K562 (cell line): ENCODE data around the gene ISYNA1. TPM values are rescaled to one million over a fixed set of nuclear protein-coding genes. Genes with fewer than 3 reads are reported as not detected.
A peak's percentile ranks its signal among the peaks of the same experiment; 100 is the strongest.

Experiments
- AFF1 ChIP-seq, 2 experiments: fragments of 450-650 bp; IDR thresholded peaks; 2 replicates each; pipeline ENCODE4 v1.6.1; 2018; ENCODE audit warnings: mild to moderate bottlenecking in 2 of 2, low read depth in 1 of 2; ENCODE audit not compliant: partially characterized antibody in 2 of 2
- CUX1 ChIP-seq: fragments of 200-800 bp; sonication (Bioruptor generic); IDR thresholded peaks from 2 replicates; pipeline ENCODE4 v1.6.1; 2016; ENCODE audit warnings: missing genetic modification characterization, missing compliant biosample characterization
- HNRNPLL ChIP-seq: fragments of 200-400 bp; formaldehyde crosslinking; IDR thresholded peaks from 2 replicates; pipeline ENCODE4 v1.6.1; 2017; ENCODE audit warnings: low read length, low read depth, mild to moderate bottlenecking; ENCODE audit not compliant: poor library complexity, severe bottlenecking
- IRF9 ChIP-seq: fragments of 450-650 bp; IDR thresholded peaks from 2 replicates; pipeline ENCODE4 v1.6.1; 2016; ENCODE audit warnings: missing biosample characterization, missing genetic modification characterization
- JUN ChIP-seq, 2 experiments: sonication (generic) in 1 of 2; formaldehyde crosslinking in 1 of 2; IDR thresholded peaks; 2 replicates each; pipeline versions ENCODE4 v1.6.1 to v1.8.0; 2012 to 2022; ENCODE audit warnings: borderline replicate concordance in 2 of 2, mild to moderate bottlenecking in 2 of 2, improper control_type of control experiment in 1 of 2, low read depth in 1 of 2, low read length in 1 of 2, missing genetic modification reagents in 1 of 2
- MAFF ChIP-seq: IDR thresholded peaks from 2 replicates; pipeline ENCODE4 v1.6.1; 2012; ENCODE audit warnings: low read length, improper control_type of control experiment
- MBD1 ChIP-seq: fragments of 250-450 bp; sonication (Bioruptor Pico); IDR thresholded peaks from 2 replicates; pipeline ENCODE4 v1.8.0; 2022; ENCODE audit warnings: inconsistent platforms
- MTA2 ChIP-seq: fragments of 450-650 bp; IDR thresholded peaks from 2 replicates; pipeline ENCODE4 v1.6.1; 2016; ENCODE audit warnings: low read depth
- PRMT5 ChIP-seq: sonication (generic); formaldehyde crosslinking; IDR thresholded peaks from 2 replicates; pipeline ENCODE4 v1.5.0; 2020; ENCODE audit warnings: missing genetic modification reagents
- SAFB ChIP-seq: fragments of 200-400 bp; formaldehyde crosslinking; IDR thresholded peaks from 2 replicates; pipeline ENCODE4 v1.6.1; 2017; ENCODE audit warnings: low read depth, low read length, borderline replicate concordance
- TAF15 ChIP-seq: fragments of 200-400 bp; formaldehyde crosslinking; IDR thresholded peaks from 2 replicates; pipeline ENCODE4 v1.6.1; 2017; ENCODE audit warnings: mild to moderate bottlenecking, low read depth, low read length, moderate library complexity
- XRCC3 ChIP-seq: fragments of 450-650 bp; IDR thresholded peaks from 2 replicates; pipeline ENCODE4 v1.6.1; 2017; ENCODE audit warnings: mild to moderate bottlenecking, moderate library complexity
- ZNF212 ChIP-seq: fragments of 450-650 bp; formaldehyde crosslinking; IDR thresholded peaks from 2 replicates; pipeline ENCODE4 v1.4.0; 2020; ENCODE audit warnings: mild to moderate bottlenecking
- ZNF507 ChIP-seq: conservative IDR thresholded peaks from 2 replicates; pipeline ENCODE4 v1.6.1; 2017; ENCODE audit warnings: missing genetic modification characterization, missing compliant biosample characterization
- polyA plus RNA-seq, 8 experiments: library from polyadenylated mRNA; depleted of rRNA in 4 of 8; stranded (reverse) in 5 of 8; unstranded in 3 of 8; fragments of >200 nt; fragmentation: Nextera tagmentation in 2 of 8; fragmentation: Illumina TruSeq in 1 of 8; extraction: Ambion mirVana in 2 of 8; extraction: Trizol in 1 of 8; gene quantifications; 2 replicates each; pipeline versions ENCODE4 v1.2.1 to v1.2.3, GENCODE V29; 2011 to 2014; ENCODE audit warnings: inconsistent platforms in 1 of 8, missing spikeins in 1 of 8
- total RNA-seq, 7 experiments: library from RNA; depleted of rRNA in 6 of 7; stranded (reverse); fragments of >200 nt in 6 of 7; fragmentation: Illumina TruSeq in 2 of 7; extraction: Trizol in 2 of 7; gene quantifications; 2 replicates each; pipeline versions ENCODE4 v1.2.1 to v1.2.3, GENCODE V29; 2011 to 2021; ENCODE audit warnings: low replicate concordance in 1 of 7

The ISYNA1 gene
- total and polyA plus RNA-seq, 9 of the 15 experiments (the other 6 are each of a cell fraction or from before 2014, with no cell fraction given): 21.8 to 460 (median 93.2) TPM

GRCh38 chr19:18417250-18418028 lies 20.5 kb downstream of the ISYNA1 start (continued):
- TF ChIP-seq CUX1 (CRISPR knock-in tag) (no peak), ZNF507 (tag) (no peak), HNRNPLL (no peak), MTA2 (no peak), ZNF212 (CRISPR knock-in tag) (0 out of 2 replicates have a peak, but pooled peaks have one; percentile 57), TAF15 (no peak), AFF1 (IDR thresholded peaks at IDR 0.05; ENCODE audit: low read depth in 1 of 2, partially characterized antibody in 2 of 2) (peak in 1 of 2 experiments; percentile 46), PRMT5 (CRISPR knock-in tag) (no peak), MBD1 (CRISPR knock-in tag) (no peak), MAFF (no peak), SAFB (no peak), IRF9 (tag) (no peak), XRCC3 (no peak), JUN (IDR thresholded peaks at IDR 0.05; ENCODE audit: borderline replicate concordance, low read depth, low read length) (no peak), JUN (CRISPR knock-in tag; IDR thresholded peaks at IDR 0.05; ENCODE audit: borderline replicate concordance) (0 out of 2 replicates have a peak, but pooled peaks have one; percentile 46)
